Measurements from ENCODE around the gene MIA. TPM values are rescaled to one million over a fixed set of nuclear protein-coding genes. Genes with fewer than 3 reads are reported as not detected.
"Not testable (repeated sequence)": the region's sequence is repeated elsewhere in the genome, so short reads cannot be mapped to it uniquely, and the experiment has no call there.

The MIA gene
- not detected for total RNA-seq

GRCh38 chr19:40774916-40775631, at the start of gene MIA:
TSS of gene MIA (plus strand) at chr19:40775521. CDS start at chr19:40775543, 22 bp downstream.
- DNase-seq (ENCODE audit: low spot score): no peak

GRCh38 chr19:40726279-40726678, 49.0 kb upstream of the MIA start:
- DNase-seq (ENCODE audit: low spot score): no peak

GRCh38 chr19:40730065-40730464, 45.3 kb upstream of the MIA start:
- DNase-seq (ENCODE audit: low spot score): not testable (repeated sequence)

- DNase-seq (ENCODE audit: low spot score): not testable (repeated sequence)
Measured at GRCh38 chr19:40732304-40732703, 43.0 kb upstream of the MIA start.

GRCh38 chr19:40733149-40733548, 42.2 kb upstream of the MIA start:
- no peak for DNase-seq (ENCODE audit: low spot score)

- DNase-seq (ENCODE audit: low spot score): no peak
Measured at GRCh38 chr19:40735013-40735771, 40.1 kb upstream of the MIA start.

- DNase-seq (ENCODE audit: low spot score): no peak
Measured at GRCh38 chr19:40736661-40737060, 38.7 kb upstream of the MIA start.

- no peak for DNase-seq (ENCODE audit: low spot score)
Measured at GRCh38 chr19:40737102-40737644, 38.1 kb upstream of the MIA start.

- no peak for DNase-seq (ENCODE audit: low spot score)
Measured at GRCh38 chr19:40739030-40739839, 36.1 kb upstream of the MIA start.

GRCh38 chr19:40739871-40740703, 35.2 kb upstream of the MIA start:
- no peak for DNase-seq (ENCODE audit: low spot score)

- DNase-seq (ENCODE audit: low spot score): no peak
Measured at GRCh38 chr19:40740747-40741146, 34.6 kb upstream of the MIA start.

- DNase-seq (ENCODE audit: low spot score): no peak
Measured at GRCh38 chr19:40741527-40742390, 33.6 kb upstream of the MIA start.

- no peak for DNase-seq (ENCODE audit: low spot score)
Measured at GRCh38 chr19:40742477-40742876, 32.8 kb upstream of the MIA start.

GRCh38 chr19:40742886-40743285, 32.4 kb upstream of the MIA start:
- no peak for DNase-seq (ENCODE audit: low spot score)

- DNase-seq (ENCODE audit: low spot score): no peak
Measured at GRCh38 chr19:40743926-40744325, 31.4 kb upstream of the MIA start.

GRCh38 chr19:40744554-40745401, 30.5 kb upstream of the MIA start:
- no peak for DNase-seq (ENCODE audit: low spot score)

- DNase-seq (ENCODE audit: low spot score): no peak
Measured at GRCh38 chr19:40745402-40745780, 29.9 kb upstream of the MIA start.

- DNase-seq (ENCODE audit: low spot score): no peak
Measured at GRCh38 chr19:40747536-40747935, 27.8 kb upstream of the MIA start.
